ENCODE data around the gene PIP4K2A.

- TF ChIP-seq, protein P1, sequence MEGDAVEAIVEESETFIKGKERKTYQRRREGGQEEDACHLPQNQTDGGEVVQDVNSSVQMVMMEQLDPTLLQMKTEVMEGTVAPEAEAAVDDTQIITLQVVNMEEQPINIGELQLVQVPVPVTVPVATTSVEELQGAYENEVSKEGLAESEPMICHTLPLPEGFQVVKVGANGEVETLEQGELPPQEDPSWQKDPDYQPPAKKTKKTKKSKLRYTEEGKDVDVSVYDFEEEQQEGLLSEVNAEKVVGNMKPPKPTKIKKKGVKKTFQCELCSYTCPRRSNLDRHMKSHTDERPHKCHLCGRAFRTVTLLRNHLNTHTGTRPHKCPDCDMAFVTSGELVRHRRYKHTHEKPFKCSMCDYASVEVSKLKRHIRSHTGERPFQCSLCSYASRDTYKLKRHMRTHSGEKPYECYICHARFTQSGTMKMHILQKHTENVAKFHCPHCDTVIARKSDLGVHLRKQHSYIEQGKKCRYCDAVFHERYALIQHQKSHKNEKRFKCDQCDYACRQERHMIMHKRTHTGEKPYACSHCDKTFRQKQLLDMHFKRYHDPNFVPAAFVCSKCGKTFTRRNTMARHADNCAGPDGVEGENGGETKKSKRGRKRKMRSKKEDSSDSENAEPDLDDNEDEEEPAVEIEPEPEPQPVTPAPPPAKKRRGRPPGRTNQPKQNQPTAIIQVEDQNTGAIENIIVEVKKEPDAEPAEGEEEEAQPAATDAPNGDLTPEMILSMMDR (IDR thresholded peaks at IDR 0.05; ENCODE audit: poor library complexity), result no peak
- TF ChIP-seq EZH2 (IDR thresholded peaks at IDR 0.05; ENCODE audit: borderline replicate concordance) (no peak), EZH2phosphoT487 (IDR thresholded peaks at IDR 0.05; ENCODE audit: low read depth, severe bottlenecking, unreplicated experiment) (no peak)
Measured at GRCh38 chr10:22752272-22752889, 38.0 kb upstream of the PIP4K2A start.
